HepG2 (cell line): ENCODE data around the gene RHOBTB3. TPM values are rescaled to one million over a fixed set of nuclear protein-coding genes. Genes with fewer than 3 reads are reported as not detected.

Source experiments
- CENPT ChIP-seq: sonication (generic); formaldehyde crosslinking; IDR thresholded peaks from 2 replicates; pipeline ENCODE4 v1.8.0; 2022; ENCODE audit warnings: low read depth, mild to moderate bottlenecking, moderate library complexity, missing genetic modification reagents
- FOXP4 ChIP-seq: sonication (generic); formaldehyde crosslinking; IDR thresholded peaks from 2 replicates; pipeline ENCODE4 v1.4.0; 2020; ENCODE audit warnings: missing genetic modification reagents
- HNRNPL ChIP-seq: fragments of 200-400 bp; formaldehyde crosslinking; IDR thresholded peaks from 2 replicates; pipeline ENCODE4 v1.6.1; 2017; ENCODE audit warnings: mild to moderate bottlenecking, low read depth, low read length
- KLF12 ChIP-seq: sonication (generic); formaldehyde crosslinking; IDR thresholded peaks from 2 replicates; pipeline ENCODE4 v1.4.0; 2020; ENCODE audit warnings: missing genetic modification reagents, borderline replicate concordance
- MED1 ChIP-seq: sonication (generic); formaldehyde crosslinking; IDR thresholded peaks from 2 replicates; pipeline ENCODE4 v1.4.0; 2020; ENCODE audit warnings: missing genetic modification reagents
- NFKBIZ ChIP-seq: IDR thresholded peaks from 2 replicates; pipeline ENCODE4 v1.6.1; 2018; ENCODE audit warnings: missing genetic modification reagents, missing compliant biosample characterization
- SSRP1 ChIP-seq: IDR thresholded peaks from 2 replicates; pipeline ENCODE4 v1.6.1; 2016; ENCODE audit warnings: control low read depth
- TBP ChIP-seq: sonication (generic); formaldehyde crosslinking; IDR thresholded peaks from 2 replicates; pipeline ENCODE4 v1.5.0; 2020; ENCODE audit warnings: missing genetic modification reagents
- THAP11 ChIP-seq: IDR thresholded peaks from 2 replicates; pipeline ENCODE4 v1.6.1; 2016; ENCODE audit warnings: missing biosample characterization, missing genetic modification reagents
- ZBTB8A ChIP-seq: sonication (generic); formaldehyde crosslinking; IDR thresholded peaks from 2 replicates; pipeline ENCODE4 v1.4.0; 2020; ENCODE audit warnings: mild to moderate bottlenecking, low read depth, missing genetic modification reagents, borderline replicate concordance
- ZMYM2 ChIP-seq: sonication (generic); formaldehyde crosslinking; IDR thresholded peaks from 2 replicates; pipeline ENCODE4 v1.8.0; 2022; ENCODE audit warnings: mild to moderate bottlenecking, missing genetic modification reagents
- ZNF280B ChIP-seq: sonication (generic); formaldehyde crosslinking; IDR thresholded peaks from 2 replicates; pipeline ENCODE4 v1.5.0; 2020; ENCODE audit warnings: missing genetic modification reagents, mild to moderate bottlenecking, borderline replicate concordance
- ZNF3 ChIP-seq: IDR thresholded peaks from 2 replicates; pipeline ENCODE4 v1.7.0; 2017; ENCODE audit warnings: inconsistent platforms
- ZNF552 ChIP-seq: sonication (generic); formaldehyde crosslinking; IDR thresholded peaks from 2 replicates; pipeline ENCODE4 v1.9.0; 2022; ENCODE audit warnings: missing genetic modification reagents, mild to moderate bottlenecking, borderline replicate concordance
- ZNF607 ChIP-seq: sonication (generic); formaldehyde crosslinking; IDR thresholded peaks from 2 replicates; pipeline ENCODE4 v1.5.1; 2020; ENCODE audit warnings: missing genetic modification reagents, mild to moderate bottlenecking, borderline replicate concordance
- ZNF703 ChIP-seq: sonication (generic); formaldehyde crosslinking; IDR thresholded peaks from 2 replicates; pipeline ENCODE4 v1.5.1; 2020; ENCODE audit warnings: missing genetic modification reagents, mild to moderate bottlenecking, moderate library complexity, borderline replicate concordance
- ZXDC ChIP-seq: sonication (generic); formaldehyde crosslinking; IDR thresholded peaks from 2 replicates; pipeline ENCODE4 v1.5.0; 2020; ENCODE audit warnings: mild to moderate bottlenecking, missing genetic modification reagents
- polyA plus RNA-seq, 8 experiments: library from polyadenylated mRNA; depleted of rRNA in 3 of 8; stranded (reverse) in 7 of 8; unstranded in 1 of 8; fragments of >200 nt; fragmentation: Illumina TruSeq in 4 of 8; extraction: Trizol in 4 of 8; gene quantifications; 2 replicates each; pipeline versions ENCODE4 v1.2.1 to v1.2.3, GENCODE V29; 2011 to 2016; ENCODE audit warnings: low read depth in 4 of 8, missing spikeins in 1 of 8, mixed read lengths in 1 of 8; ENCODE audit not compliant: insufficient read depth in 1 of 8
- total RNA-seq, 5 experiments: library from RNA; depleted of rRNA; stranded (reverse); fragments of >200 nt; fragmentation: Illumina TruSeq; extraction: Trizol; gene quantifications; 2 replicates each; pipeline ENCODE4 v1.2.3, GENCODE V29; 2016; ENCODE audit warnings: low read depth in 1 of 5
- TF ChIP-seq, protein P1 (sequence below): sonication (generic); formaldehyde crosslinking; IDR thresholded peaks from 2 replicates; pipeline ENCODE4 v1.5.0; 2020; ENCODE audit warnings: mild to moderate bottlenecking, missing genetic modification reagents, borderline replicate concordance

RHOBTB3 gene
- total and polyA plus RNA-seq, 2 of the 13 experiments (the other 11 are each of a cell fraction or from before 2014, with no cell fraction given) = 31.6 to 35.4 TPM

GRCh38 chr5:95803271-95804148 lies 72.4 kb downstream of the RHOBTB3 start (continued):
- no peak for TF ChIP-seq CENPT (CRISPR knock-in tag)
- no peak for TF ChIP-seq FOXP4
- TF ChIP-seq KLF12 (CRISPR knock-in tag) = no peak
- no peak for TF ChIP-seq ZBTB8A (CRISPR knock-in tag)
- TF ChIP-seq ZNF703 (CRISPR knock-in tag) = no peak
- TF ChIP-seq ZXDC (CRISPR knock-in tag) = no peak
- TF ChIP-seq ZNF3 (CRISPR knock-in tag) = no peak
- no peak for TF ChIP-seq ZNF280B (CRISPR knock-in tag)
- TF ChIP-seq ZNF607 (CRISPR knock-in tag) = no peak
- TF ChIP-seq TBP (CRISPR knock-in tag) = no peak
- no peak for TF ChIP-seq HNRNPL
- TF ChIP-seq ZNF552 (CRISPR knock-in tag) = no peak
- no peak; the same call in 1 of the 2 replicates for TF ChIP-seq THAP11
- TF ChIP-seq SSRP1 (CRISPR knock-in tag) = no peak
- TF ChIP-seq, protein P1, sequence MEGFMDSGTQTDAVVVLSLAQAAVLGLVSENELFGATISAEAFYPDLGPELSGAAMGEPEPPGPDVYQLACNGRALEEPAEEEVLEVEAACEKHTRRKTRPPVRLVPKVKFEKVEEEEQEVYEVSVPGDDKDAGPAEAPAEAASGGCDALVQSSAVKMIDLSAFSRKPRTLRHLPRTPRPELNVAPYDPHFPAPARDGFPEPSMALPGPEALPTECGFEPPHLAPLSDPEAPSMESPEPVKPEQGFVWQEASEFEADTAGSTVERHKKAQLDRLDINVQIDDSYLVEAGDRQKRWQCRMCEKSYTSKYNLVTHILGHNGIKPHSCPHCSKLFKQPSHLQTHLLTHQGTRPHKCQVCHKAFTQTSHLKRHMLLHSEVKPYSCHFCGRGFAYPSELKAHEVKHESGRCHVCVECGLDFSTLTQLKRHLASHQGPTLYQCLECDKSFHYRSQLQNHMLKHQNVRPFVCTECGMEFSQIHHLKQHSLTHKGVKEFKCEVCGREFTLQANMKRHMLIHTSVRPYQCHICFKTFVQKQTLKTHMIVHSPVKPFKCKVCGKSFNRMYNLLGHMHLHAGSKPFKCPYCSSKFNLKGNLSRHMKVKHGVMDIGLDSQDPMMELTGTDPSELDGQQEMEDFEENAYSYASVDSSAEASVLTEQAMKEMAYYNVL = no peak; the same call in 1 of the 2 replicates
- peak; percentile 45; the same call in 1 of the 2 replicates for TF ChIP-seq MED1 (CRISPR knock-in tag)
- no peak for TF ChIP-seq ZMYM2 (CRISPR knock-in tag)
- no peak for TF ChIP-seq NFKBIZ (CRISPR knock-in tag)
